Immature natural killer cell (primary cell): ENCODE measurements around the gene IMMP2L. TPM values are rescaled to one million over a fixed set of nuclear protein-coding genes. Genes with fewer than 3 reads are reported as not detected.

ENCODE experiments used
- DNase-seq, 3 donors: peaks; one replicate each; pipeline ENCODE4 v3.0.0; 2022; ENCODE audit warnings: mixed read lengths in 1 of 3
- H3K27ac Mint-ChIP-seq, 6 donors: one replicate each; pipeline ENCODE4 v1.8.0; 2020; ENCODE audit warnings: mixed read lengths in 6 of 6, mild to moderate bottlenecking in 5 of 6, inconsistent platforms in 4 of 6, moderate library complexity in 3 of 6
- H3K27me3 Mint-ChIP-seq, 3 donors: one replicate each; pipeline ENCODE4 v1.8.0; 2020 to 2021; ENCODE audit warnings: low read depth in 3 of 3, mild to moderate bottlenecking in 3 of 3, mixed read lengths in 3 of 3, moderate library complexity in 3 of 3, inconsistent platforms in 1 of 3
- H3K36me3 Mint-ChIP-seq, 3 donors: one replicate each; pipeline ENCODE4 v1.8.0; 2020; ENCODE audit warnings: mixed read lengths in 3 of 3, inconsistent platforms in 2 of 3, mild to moderate bottlenecking in 2 of 3
- H3K4me1 Mint-ChIP-seq, 2 donors: one replicate each; pipeline ENCODE4 v1.8.0; 2020; ENCODE audit warnings: inconsistent platforms in 2 of 2, mild to moderate bottlenecking in 2 of 2, mixed read lengths in 2 of 2, moderate library complexity in 1 of 2
- H3K4me3 Mint-ChIP-seq, 5 donors: one replicate each; pipeline ENCODE4 v1.8.0; 2020; ENCODE audit warnings: mild to moderate bottlenecking in 5 of 5, mixed read lengths in 5 of 5, inconsistent platforms in 3 of 5, moderate library complexity in 3 of 5
- H3K9me3 Mint-ChIP-seq, 6 donors: one replicate each; pipeline ENCODE4 v1.8.0; 2020; ENCODE audit warnings: mild to moderate bottlenecking in 6 of 6, mixed read lengths in 6 of 6, inconsistent platforms in 4 of 6, moderate library complexity in 3 of 6
- polyA plus RNA-seq, 3 donors: library from polyadenylated mRNA; unstranded; fragments of 300-500 nt; fragmentation: Illumina TruSeq; gene quantifications; one replicate each; pipeline ENCODE4 v1.2.3, GENCODE V29; 2021

IMMP2L gene
- polyA plus RNA-seq, 3 donors from 2014 or later = 17.0 to 20.7 TPM; not detected in 1

GRCh38 chr7:110623436-110623835 is 938.9 kb downstream of the IMMP2L start:
- Mint-ChIP-seq H3K4me1 (no peaks in the 10 kb centered on the region), H3K9me3 (peaks cover 7 to 24% (median 14%) of the 10 kb centered on the region in 6 donors), H3K27me3 (no peaks in the 10 kb centered on the region), H3K4me3 (no peak overlapping the region), H3K36me3 (no peaks in the 10 kb centered on the region), H3K27ac (no peak overlapping the region)
- DNase-seq = no peak

GRCh38 chr7:110621289-110621688 is 941.0 kb downstream of the IMMP2L start:
- H3K27me3 Mint-ChIP-seq = no peaks in the 10 kb centered on the region
- no peak overlapping the region for H3K27ac Mint-ChIP-seq
- H3K4me1 Mint-ChIP-seq = no peaks in the 10 kb centered on the region
- no peak overlapping the region for H3K4me3 Mint-ChIP-seq
- peaks cover 4 to 42% (median 23%) of the 10 kb centered on the region in 6 donors for H3K9me3 Mint-ChIP-seq
- DNase-seq = no peak
- H3K36me3 Mint-ChIP-seq = no peaks in the 10 kb centered on the region

DNA sequence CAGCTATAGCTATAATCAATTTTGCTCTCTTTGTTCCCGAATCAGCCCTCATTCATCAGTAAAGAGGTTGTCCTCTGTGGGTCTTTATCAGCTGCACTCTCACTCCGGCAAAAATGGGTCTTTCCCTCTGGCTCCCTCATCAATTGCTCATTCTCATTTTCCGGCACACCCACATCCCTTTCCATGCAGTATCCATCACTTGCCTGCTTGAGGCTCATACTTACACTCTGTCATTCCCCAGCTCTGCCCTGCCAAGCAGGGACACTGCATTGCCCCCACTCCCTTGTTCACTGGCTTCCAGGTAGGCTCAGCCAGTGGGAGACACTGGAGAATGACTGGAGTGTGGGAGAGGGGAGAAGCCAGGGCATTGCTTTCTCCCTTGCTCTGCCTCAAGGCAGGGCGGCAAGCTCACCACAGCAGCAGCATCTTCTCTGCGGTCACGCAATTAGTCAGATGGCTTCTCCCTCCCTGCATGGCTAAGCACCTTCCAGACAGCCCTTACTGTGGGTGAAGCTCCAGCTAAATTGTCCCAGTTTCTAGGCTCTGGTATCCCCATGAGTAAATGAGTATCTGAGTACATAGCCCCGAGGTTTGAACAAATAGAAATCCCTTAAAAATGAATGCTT is 942.1 kb downstream of the IMMP2L start:
- Mint-ChIP-seq H3K27ac (no peak overlapping the region), H3K4me1 (no peaks in the 10 kb centered on the region), H3K4me3 (no peak overlapping the region), H3K36me3 (no peaks in the 10 kb centered on the region), H3K9me3 (peaks cover 6 to 35% (median 19%) of the 10 kb centered on the region in 6 donors), H3K27me3 (no peaks in the 10 kb centered on the region)
- no peak for DNase-seq
